HS-5 (cell line): ENCODE data around the gene ALDH8A1.
A peak's percentile ranks its signal among the peaks of the same experiment; 100 is the strongest.
"Not testable (repeated sequence)": the region's sequence is repeated elsewhere in the genome, so short reads cannot be mapped to it uniquely, and the experiment has no call there.

Experiments used
- DNase-seq: peaks from one replicate; pipeline ENCODE4 v3.0.0-alpha.2; 2012; ENCODE audit warnings: low read depth

The ALDH8A1 gene

DNA sequence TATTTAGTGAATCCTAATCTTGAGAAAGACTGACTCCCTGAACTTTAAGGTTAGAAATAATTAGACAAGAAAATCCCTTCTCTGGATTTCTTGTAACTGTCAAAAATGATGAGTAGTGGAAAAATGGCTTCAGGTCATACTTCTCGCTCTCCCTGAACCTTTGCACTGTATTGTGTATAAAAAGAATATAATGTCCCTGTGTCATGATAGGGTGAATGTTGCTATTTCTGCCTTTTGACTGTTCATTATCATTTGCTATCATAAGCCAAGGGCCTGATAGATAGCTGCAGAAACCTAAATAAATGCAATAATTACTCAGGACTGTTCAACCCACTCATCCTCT lies 39.3 kb downstream of the ALDH8A1 start:
- no peak for DNase-seq

DNA sequence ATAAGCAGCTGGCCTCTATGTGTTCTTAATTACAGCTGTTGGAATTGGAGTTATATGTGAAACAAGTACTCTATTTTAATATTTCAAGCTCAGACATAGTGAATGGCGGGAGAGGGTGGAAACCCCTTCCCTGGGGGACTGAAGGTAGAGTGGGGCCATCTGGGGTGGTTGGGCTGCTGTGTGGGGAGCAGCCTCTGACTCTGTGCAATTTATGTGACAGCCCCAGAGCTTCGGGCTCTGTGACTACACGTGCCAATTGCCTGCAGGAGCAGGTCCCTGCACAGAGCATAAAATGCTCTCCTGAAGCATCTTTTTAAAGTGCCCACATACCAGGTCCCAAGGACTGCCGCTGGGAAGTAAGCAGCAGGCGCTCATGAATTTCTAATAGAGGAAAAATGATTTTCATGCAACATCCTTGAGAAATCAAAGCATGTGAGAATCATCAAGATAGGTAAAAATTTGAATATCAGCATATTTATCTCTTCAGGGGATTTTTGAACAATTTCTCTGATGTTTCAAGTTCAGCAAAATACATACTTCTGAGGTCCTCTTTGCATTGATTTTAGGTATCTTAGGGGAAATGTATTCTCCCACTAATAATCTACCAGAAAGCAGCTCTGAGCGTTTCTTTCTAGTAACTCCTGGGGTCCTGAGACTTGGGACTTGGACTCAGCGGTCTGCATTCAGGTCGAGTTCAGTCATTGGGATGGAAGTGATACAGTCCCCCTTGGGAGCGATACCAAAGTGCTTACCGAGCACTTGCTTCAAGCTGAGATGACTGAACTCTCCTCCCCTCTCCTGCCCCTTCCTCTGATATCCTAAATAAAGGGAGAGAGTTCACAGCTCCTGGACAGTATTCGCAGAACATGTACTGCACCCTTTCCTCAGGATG lies 40.0 kb downstream of the ALDH8A1 start:
- no peak for DNase-seq

DNA sequence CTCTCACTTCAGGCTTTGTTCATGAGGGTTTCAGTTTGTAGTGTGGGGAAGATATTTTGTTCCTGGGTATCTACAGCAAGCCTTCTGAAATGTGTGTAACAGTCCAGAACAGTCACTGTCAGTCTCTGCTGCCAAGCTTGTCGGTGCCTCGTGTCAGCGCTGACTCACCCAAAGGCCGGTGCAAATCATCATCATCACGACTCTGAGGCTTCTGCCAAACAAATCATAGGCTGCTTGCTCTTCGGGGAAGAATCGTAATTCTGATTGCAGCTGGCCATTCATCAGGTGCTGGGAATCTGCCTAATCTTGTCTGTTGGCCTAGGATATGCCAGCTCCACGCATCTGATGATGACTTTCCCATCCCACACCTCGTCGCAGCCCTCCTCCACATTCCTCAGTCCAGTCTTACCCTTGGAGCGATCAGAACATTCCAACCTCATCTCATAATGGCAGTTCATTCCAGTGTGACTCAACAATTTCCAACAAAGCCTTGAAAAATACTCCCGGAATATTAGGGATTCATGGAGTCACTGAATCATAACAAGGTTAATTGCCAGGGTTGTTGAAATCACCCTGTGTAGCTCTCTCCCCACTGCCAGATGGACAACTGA lies 40.9 kb downstream of the ALDH8A1 start:
- DNase-seq: peak; percentile 99

DNA sequence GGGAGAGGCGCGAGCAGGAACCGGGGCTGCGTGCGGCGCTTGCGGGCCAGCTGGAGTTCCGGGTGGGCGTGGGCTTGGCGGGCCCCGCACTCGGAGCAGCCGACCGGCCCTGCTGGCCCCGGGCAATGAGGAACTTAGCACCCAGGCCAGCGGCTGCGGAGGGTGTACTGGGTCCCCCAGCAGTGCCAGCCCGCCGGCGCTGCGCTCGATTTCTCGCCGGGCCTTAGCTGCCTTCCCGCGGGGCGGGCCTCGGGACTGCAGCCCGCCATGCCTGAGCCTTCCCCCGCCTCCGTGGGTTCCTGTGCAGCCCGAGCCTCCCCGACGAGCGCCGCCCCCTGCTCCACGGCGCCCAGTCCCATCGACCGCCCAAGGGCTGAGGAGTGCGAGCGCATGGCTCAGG lies 45.2 kb downstream of the ALDH8A1 start:
- DNase-seq: not testable (repeated sequence)

DNA sequence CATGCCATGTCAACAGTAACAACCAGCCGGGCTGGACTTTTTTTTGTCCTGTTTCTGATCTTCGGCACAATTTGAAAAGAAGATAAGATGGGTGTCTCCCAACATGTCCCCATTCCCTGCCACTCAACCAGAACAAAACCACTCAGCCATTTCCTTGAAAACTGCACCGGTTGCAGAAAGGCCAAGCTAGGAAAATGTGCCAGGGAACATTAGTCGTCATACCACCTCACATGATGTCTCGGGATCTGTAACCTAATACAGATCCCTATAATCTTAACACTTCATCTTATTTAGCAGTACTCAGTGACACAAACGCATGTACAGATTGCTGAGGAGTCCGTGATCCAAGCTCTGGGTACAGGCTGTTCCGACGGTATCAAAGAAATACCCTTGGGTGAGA lies 46.5 kb downstream of the ALDH8A1 start:
- no peak for DNase-seq

DNA sequence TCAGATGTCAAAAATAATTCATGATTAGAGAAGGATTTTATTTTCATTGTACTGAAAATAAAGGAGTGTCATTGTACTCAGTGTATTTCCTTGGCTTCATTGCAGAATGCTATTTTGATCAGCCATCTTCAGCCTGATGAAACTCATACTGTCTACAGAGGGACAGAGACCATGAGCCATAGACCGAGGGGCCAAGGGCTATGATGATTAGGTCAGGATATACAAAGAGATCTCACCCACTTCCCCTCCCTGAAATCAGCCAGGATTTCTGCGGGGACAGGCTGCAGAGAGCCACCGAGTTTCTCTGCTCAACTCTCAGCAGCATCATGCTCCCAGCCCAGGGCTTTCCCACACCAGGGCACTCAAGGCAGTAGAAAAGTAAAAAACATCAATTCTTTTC lies 47.0 kb downstream of the ALDH8A1 start:
- DNase-seq: no peak

DNA sequence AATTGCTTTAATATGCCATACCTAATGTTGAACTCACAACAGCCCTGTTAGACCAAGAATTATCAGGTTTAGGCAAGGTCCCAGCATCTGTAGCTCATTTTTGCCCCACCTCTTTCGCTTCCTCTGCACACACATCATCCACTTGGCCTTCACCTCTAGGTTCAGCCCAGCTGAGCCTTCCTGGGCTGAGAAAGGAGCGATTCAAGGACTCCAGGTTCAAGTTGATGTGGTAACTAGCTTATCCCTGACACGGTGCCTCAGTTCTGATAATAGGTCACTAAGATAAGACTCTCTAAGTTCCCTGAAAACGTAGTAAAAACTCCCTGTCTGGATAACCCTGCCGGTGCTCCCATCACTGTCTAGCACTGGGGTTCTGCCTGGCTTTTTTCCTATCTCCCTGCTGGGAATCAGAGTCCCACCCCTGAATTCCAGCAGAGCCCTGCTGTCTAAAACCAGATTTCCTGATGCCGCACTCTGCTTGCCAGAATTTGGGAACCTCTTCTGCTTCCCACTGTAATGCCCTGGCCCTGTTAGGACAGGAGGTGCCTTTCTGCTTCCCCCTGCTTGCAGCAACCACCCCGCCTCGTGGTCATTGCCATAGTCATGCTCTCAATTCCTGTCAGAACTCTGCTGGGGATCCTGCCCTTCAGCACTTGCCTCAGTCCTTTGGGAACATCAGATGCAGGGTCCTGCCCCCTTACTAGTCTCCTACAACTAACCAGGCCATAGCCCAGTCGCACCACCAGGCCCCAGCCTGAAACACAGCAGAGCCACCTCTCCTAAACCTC lies 47.6 kb downstream of the ALDH8A1 start:
- DNase-seq: no peak

DNA sequence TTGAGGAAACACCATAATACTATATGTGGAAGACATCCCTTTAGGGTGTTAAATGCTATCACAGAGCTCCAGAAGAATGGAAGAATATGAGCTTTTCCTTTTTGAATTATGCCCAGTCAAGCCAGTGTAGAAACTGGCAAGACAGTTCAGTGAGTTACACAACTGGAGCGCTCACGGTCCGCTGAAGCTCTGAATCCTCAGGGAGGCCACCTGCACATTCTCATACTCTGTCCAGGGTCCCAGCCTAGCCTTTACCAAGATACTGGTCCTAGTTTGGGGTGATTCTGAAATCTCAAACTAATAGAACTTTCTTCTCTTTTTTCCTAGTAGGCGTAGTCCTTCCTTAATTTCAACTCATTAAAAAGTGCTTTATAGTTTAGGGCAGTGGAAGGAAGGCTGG lies 51.3 kb downstream of the ALDH8A1 start:
- no peak for DNase-seq

DNA sequence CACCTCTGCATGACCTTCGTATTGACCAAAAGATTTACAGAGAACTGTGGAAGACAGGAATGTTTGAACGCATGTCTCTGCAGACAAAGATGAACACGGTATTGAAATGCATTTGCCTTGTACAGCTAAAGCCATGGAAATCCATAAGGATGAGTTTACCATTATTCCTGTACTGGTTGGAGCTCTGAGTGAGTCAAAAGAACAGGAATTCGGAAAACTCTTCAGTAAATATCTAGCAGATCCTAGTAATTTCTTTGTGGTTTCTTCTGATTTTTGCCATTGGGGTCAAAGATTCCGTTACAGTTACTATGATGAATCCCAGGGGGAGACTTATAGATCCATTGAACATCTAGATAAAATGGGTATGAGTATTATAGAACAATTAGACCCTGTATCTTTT lies 51.7 kb downstream of the ALDH8A1 start:
- DNase-seq: not testable (repeated sequence)

DNA sequence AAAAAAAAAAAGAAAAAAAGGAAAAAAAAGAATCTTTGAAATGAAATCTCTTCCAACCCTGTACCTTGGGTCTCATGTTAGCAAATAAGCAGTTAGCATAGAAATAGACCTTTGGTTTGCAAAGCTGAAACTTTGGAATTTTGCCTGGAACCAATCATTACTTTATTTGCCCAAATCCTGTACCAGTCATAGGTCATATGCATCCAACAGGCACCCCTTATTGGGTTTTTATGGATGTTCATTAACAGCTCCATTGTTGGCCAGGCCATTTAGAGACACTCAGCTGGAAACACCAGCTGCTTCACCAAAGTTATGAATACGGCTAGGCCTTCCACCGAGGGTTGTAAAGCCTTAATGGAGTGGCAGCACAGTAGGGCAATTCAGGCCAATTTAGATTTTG lies 53.0 kb downstream of the ALDH8A1 start:
- DNase-seq: no peak

DNA sequence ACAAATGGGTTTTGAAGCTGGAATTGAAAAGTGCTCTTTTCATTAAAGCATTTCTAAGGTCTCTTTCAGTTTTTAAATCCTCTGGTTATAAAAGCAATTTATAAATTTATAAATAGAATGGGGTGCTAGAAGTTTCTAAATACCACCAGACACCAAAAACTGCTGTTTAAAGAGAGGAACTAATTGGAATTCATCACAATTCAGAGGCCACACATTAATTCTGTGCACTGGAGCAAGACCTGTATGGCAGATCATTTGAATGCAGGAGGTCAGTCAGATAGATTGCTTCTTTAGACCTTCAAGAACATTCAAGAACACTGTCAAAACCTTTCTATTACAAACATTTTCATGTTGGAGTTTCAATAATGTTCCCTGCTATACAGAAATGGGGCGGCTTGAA lies 55.1 kb downstream of the ALDH8A1 start:
- no peak for DNase-seq

DNA sequence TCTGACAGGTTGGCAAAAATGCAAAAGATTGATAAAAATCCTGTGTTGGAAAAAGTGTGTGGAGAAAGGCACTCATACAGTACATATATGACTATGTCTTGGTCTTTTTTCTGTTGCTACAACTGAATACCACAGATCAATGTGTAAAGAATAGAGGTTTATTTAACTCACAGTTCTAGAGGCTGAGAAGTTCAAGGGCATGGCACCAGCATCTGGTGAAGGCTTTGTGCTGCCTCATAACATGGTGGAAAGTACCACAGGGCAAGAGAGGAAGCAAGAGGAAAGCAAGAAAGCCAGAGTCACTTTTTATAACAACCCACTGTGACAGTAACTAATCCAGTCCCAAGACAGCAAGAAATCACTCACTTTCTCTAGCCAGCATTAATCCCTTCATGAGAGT lies 57.5 kb downstream of the ALDH8A1 start:
- no peak for DNase-seq

DNA sequence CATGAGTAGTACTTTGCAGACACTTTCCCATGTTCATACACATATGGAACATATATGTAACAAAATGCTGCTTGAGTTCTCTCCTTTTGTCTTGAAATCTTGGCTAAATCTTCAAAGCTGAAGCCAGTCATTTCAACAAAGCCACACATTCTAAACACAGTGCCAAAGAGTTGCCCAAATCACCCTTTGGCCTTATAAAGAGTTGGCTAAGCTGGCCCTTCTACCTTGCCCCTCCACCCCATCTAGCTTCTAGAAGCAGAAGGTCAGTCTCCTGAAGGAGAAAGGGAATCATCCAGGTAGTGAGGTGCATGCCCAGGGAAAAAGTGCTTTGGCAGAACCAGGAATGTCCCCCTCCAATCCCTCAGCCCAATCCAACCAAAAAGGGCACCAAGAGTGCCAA lies 58.3 kb downstream of the ALDH8A1 start:
- DNase-seq: no peak

DNA sequence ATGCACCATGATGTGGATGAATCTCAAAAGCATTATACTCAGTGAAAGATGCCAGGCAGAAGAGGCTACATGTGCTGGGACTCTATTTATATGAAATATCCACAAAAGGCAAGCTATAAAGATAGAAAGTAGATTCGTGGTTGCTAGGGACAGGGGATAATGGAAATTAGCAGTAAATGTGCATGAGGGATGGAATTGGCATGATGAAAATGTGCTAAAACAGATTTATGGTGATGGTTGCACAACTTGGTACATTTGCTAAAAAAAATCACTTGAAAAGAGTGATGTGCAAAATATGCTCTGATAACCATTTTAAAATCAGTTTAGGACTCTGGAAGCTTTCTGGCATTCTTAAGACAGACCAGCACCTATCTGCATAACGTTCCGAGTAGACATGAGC lies 61.6 kb downstream of the ALDH8A1 start:
- no peak for DNase-seq

DNA sequence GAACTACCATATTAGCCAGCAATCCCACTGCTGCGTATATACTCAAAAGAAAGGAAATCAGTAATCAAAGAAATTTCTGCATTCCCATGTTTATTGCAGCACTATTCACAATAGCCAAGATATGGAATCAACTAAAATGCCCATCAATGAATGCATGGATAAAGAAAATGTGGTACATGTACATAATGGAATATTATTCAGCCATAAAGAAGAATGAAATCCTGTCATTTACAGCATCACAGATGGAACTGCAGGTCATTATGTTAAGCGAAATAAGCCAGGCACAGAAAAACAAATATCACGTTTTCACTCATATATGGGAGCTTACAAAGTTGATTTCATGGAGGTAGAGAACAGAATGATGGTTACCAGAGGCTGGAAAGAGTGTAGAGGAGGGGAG lies 65.1 kb downstream of the ALDH8A1 start:
- DNase-seq: no peak

DNA sequence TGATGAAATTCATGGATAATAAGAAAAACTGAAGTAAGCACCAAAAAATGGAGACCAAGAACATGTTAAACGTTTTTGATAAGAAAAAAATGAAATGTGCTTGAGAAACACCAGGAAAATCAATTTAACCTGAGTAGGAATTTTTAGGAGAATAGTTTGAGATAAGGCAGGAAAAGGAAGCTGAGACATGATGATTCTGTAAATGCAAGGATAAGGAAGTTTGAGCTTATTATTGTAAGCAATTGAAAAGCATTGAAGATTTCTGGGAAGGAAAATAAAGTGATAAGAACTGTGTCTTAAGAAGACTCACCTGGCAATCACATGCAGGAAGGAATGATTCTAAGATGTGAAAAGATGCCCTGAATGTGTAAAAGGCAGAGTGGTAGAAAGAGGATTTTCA lies 66.6 kb downstream of the ALDH8A1 start:
- DNase-seq: no peak

DNA sequence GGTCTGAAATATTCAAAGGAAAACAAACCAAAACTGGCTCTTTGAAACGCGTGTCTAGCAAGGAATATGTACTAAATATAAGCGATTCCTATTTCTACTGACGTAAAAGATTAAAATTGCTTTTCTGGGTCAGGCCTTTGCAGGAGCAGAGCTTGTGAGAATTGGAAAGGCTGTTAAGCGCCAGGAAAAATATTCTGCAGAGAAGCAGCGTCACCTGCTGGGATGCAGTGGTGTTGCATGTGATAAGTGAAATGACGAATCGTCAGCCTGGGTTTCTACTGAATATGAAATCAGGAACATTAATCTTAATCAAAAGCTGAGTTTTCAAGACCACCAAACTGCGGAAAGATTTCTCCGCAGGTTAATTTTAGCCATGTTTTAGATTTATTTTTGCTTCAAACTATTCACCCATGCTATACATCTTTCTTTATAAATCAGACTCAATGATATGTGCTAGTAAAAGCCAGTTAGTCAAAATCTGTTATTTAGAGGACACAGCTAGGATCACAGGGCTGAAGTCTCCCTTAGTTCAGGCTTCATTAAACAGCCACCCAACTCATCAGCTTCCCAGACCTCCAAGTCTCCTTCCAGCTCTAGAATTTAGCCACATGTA lies 67.4 kb downstream of the ALDH8A1 start:
- DNase-seq: peak; percentile 60

DNA sequence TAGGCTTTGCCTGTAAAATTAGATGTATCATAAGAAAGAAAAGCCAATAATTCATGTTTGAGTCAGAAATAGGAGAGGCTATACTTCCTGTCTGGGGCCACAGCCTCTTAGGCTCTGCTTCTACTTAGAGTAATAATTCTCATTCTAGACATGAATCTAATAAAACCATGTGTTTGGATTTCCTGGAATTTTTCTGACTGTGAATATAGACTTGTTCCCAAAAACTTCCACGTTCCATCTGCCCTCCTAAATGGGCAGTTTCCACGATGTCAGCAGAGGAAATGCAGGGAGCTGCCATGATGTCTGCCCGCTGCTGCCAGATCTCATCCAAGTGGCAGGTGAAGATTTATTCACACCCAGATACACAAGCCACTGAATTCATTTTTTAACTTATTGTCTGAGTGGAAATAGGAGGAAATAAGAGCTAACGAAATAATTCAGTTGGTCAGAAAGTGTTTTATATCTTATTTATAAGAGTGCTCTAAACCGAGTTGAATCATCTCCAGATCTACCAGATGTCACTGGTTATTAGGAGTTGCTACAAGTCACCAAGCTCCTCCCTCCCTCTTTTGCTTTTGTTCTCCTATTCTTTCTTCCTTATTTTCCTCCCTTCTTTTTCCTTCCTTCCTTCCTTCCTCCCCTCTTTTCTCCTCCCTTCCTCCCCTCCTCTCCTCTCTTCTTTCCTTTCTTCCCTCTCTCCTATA lies 69.3 kb downstream of the ALDH8A1 start:
- DNase-seq: no peak

DNA sequence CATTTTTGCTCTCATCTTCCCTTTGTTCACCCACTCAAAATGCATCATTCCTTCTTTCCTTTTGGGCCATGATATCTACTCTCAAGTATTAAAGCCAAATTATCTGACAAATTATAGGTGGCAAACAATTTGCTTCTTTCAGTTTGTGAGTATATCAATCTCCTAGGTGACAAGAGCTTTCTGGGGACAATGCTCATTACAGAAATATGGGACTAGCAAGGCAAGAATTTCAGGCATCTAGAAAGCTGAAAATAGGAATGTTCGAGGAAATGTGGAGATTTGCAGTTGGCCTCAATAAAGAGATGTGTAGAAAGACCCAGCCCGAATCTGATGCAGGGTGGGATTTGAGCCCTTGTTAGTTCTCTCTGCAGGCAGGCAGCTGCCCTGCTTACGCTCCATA lies 71.8 kb downstream of the ALDH8A1 start:
- no peak for DNase-seq

DNA sequence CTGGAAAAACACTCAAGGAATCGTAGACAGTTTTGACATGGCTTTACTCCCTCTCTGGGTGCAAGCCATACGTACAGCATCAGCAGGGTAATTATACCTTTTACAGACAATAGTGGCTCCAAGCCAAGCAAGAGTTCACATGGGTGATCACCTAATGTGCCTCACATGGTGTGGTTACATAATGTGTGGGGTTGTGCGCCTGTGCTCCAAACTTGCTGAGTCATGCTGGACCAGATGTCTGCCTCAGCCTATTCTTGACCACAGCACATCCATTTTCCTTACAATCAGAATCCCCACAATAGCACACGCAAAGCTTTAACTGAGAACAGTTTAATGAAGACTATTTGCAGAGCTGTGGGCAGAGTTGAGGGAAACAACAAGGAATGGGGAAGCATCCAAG lies 74.5 kb downstream of the ALDH8A1 start:
- DNase-seq: no peak

DNA sequence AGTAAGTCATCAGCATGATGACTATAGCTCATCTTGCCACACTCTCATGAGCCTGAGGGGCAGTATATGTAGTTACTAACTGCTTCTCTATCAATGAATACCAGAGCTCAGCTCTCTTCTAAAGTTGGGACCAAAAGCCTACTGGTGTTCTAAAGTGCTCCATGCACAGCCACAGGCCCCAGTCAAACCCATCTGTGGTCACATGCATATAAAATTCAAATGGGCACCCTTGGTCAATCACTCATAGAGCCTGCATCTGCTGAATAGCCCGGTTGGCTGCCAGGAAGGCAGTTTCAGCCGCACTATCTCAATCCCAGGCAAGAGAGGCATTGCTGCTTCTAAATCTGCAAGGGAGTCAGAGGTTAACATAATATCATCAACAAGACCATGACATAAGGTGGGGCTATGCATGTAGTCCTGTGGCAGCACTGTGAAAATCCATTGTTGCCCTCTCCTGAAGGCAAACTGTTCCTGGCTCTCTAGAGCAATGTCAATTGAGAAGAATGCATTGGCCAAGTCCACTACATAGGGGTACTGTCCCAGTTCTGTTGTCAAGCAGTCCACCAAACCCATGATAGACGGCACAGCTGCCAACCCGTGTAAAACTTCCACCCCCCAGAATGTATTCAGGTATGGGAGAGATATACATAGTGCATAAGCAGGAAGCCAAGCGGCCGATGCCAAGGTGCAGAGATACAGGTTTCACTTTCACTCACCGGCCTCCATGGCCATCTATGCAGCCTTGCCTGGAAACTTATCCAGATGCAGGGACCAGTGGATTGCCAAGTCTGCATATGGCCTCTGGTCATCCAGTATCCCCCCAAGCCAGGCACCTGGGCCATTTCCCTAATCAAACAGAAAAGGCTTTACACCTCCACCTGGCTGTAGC lies 76.2 kb downstream of the ALDH8A1 start:
- no peak for DNase-seq
